Neural cell (in vitro differentiated cells): ENCODE results near the gene U2SURP. TPM values are rescaled to one million over a fixed set of nuclear protein-coding genes. Genes with fewer than 3 reads are reported as not detected.
A peak's percentile ranks its signal among the peaks of the same experiment; 100 is the strongest.

Experiments used
- H2AFZ ChIP-seq: fragments of 200-600, 300-800 bp; sonication (generic), shearing (Covaris generic); 2 replicates; pipeline ENCODE4 v1.6.0; 2014; ENCODE audit warnings: low read depth, mild to moderate bottlenecking, antibody characterized with exemption, low read length, moderate library complexity
- H3F3A ChIP-seq: fragments of 200-600 bp; shearing (Covaris generic); 2 replicates; pipeline ENCODE4 v1.6.1; 2016; ENCODE audit warnings: mild to moderate bottlenecking, moderate library complexity, mixed read lengths, antibody characterized with exemption, low read length; ENCODE audit not compliant: insufficient read depth, poor library complexity, severe bottlenecking
- H3K27ac ChIP-seq: fragments of 200-600, 300-800 bp; sonication (generic), shearing (Covaris generic); 2 replicates; pipeline ENCODE4 v1.5.1; 2014; ENCODE audit warnings: mild to moderate bottlenecking, low read length, moderate library complexity
- H3K27me3 ChIP-seq: fragments of 300-800, 200-600 bp; sonication (generic), shearing (Covaris generic); 2 replicates; pipeline ENCODE4 v1.6.0; 2014; ENCODE audit warnings: mild to moderate bottlenecking, low read depth, low read length, moderate library complexity; ENCODE audit not compliant: insufficient read depth
- H3K36me3 ChIP-seq: fragments of 300-800, 200-600 bp; sonication (generic), shearing (Covaris generic); 2 replicates; pipeline ENCODE4 v1.5.1; 2014; ENCODE audit warnings: mild to moderate bottlenecking, antibody characterized with exemption, low read length, moderate library complexity; ENCODE audit not compliant: insufficient read depth
- H3K4me2 ChIP-seq: fragments of 300-800, 200-600 bp; sonication (generic), shearing (Covaris generic); 2 replicates; pipeline ENCODE4 v1.6.0; 2014; ENCODE audit warnings: mild to moderate bottlenecking, low read length
- H3K4me3 ChIP-seq: fragments of 300-800, 200-600 bp; sonication (generic), shearing (Covaris generic); 2 replicates; pipeline ENCODE4 v1.5.1; 2014; ENCODE audit warnings: mild to moderate bottlenecking, low read length, moderate library complexity
- H3K79me2 ChIP-seq: fragments of 200-600 bp; shearing (Covaris generic); replicated peaks from 2 replicates; pipeline ENCODE4 v1.6.0; 2014; ENCODE audit warnings: mild to moderate bottlenecking, low read length, moderate library complexity; ENCODE audit not compliant: insufficient read depth
- H3K9ac ChIP-seq: fragments of 300-800, 200-600 bp; sonication (generic), shearing (Covaris generic); 2 replicates; pipeline ENCODE4 v1.6.1; 2016; ENCODE audit warnings: mild to moderate bottlenecking, low read length, mixed read lengths
- H3K9me2 ChIP-seq: fragments of 200-600 bp; shearing (Covaris generic); 2 replicates; pipeline ENCODE4 v1.6.1; 2016; ENCODE audit warnings: mild to moderate bottlenecking, low read length, mixed read lengths; ENCODE audit not compliant: insufficient read depth
- H3K9me3 ChIP-seq: fragments of 200-600, 300-800 bp; sonication (generic), shearing (Covaris generic); 2 replicates; pipeline ENCODE4 v1.6.1; 2016; ENCODE audit warnings: mild to moderate bottlenecking, mixed run types, low read length, moderate library complexity, mixed read lengths
- H4K20me1 ChIP-seq: fragments of 200-600 bp; shearing (Covaris generic); 2 replicates; pipeline ENCODE4 v1.6.1; 2016; ENCODE audit warnings: mild to moderate bottlenecking, mixed run types; ENCODE audit not compliant: insufficient read depth
- CTCF ChIP-seq: fragments of 450-650 bp; IDR thresholded peaks from 2 replicates; pipeline ENCODE4 v1.5.1; 2014; ENCODE audit warnings: antibody characterized with exemption, mild to moderate bottlenecking, moderate library complexity; ENCODE audit not compliant: poor library complexity, severe bottlenecking
- EP300 ChIP-seq: fragments of 450-650 bp; conservative IDR thresholded peaks from 2 replicates; pipeline ENCODE4 v1.6.1; 2014; ENCODE audit warnings: antibody characterized with exemption, mild to moderate bottlenecking, moderate library complexity; ENCODE audit not compliant: poor library complexity, severe bottlenecking
- EZH2 ChIP-seq: fragments of 200-600, 300-800 bp; shearing (Covaris generic), sonication (generic); IDR thresholded peaks from 2 replicates; pipeline ENCODE4 v1.6.1; 2014; ENCODE audit warnings: antibody characterized with exemption, low read length, borderline replicate concordance, mild to moderate bottlenecking; ENCODE audit not compliant: insufficient read depth, poor library complexity, severe bottlenecking
- MXI1 ChIP-seq: fragments of 450-650 bp; conservative IDR thresholded peaks from 2 replicates; pipeline ENCODE4 v1.6.1; 2014; ENCODE audit warnings: antibody characterized with exemption, mild to moderate bottlenecking; ENCODE audit not compliant: poor library complexity, severe bottlenecking
- POLR2AphosphoS5 ChIP-seq: IDR thresholded peaks from 2 replicates; pipeline ENCODE4 v1.6.1; 2012
- RAD21 ChIP-seq: fragments of 450-650 bp; conservative IDR thresholded peaks from 2 replicates; pipeline ENCODE4 v1.6.1; 2014; ENCODE audit warnings: antibody characterized with exemption, mild to moderate bottlenecking, moderate library complexity
- SMC3 ChIP-seq: fragments of 450-650 bp; conservative IDR thresholded peaks from 2 replicates; pipeline ENCODE4 v1.6.1; 2014; ENCODE audit warnings: antibody characterized with exemption, mild to moderate bottlenecking, moderate library complexity; ENCODE audit not compliant: poor library complexity
- TAF1 ChIP-seq: IDR thresholded peaks from 2 replicates; pipeline ENCODE4 v1.6.1; 2012; ENCODE audit warnings: low read depth
- polyA plus RNA-seq: library from polyadenylated mRNA; depleted of rRNA; stranded (reverse); fragments of >200 nt; gene quantifications from 2 replicates; pipeline ENCODE4 v1.2.3, GENCODE V29; 2014
- TF ChIP-seq, protein P1 (sequence below): IDR thresholded peaks from 2 replicates; pipeline ENCODE4 v1.6.1; 2012; ENCODE audit warnings: borderline replicate concordance

The U2SURP gene
- polyA plus RNA-seq, 1 donor from 2014 or later = 159 TPM

DNA sequence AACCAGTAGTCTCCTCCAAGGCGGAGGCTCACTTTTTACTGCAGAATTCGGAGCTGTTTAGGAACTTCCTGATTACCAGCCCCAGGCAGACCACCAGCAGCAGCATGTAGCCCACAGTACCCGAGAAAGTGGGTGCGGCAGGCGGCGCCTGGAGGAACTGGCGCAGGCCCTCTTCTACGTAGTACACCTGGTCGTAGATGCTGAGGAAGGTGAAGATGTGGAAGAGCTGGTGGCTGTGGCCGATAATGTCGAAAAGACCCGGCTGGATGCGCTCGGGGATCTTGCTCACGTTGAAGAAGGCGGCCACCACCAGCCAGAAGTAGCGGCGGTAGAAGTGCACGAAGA lies 39.2 kb upstream of the U2SURP start:
- Histone ChIP-seq H3K27me3 (no peaks in the 10 kb centered on the region), H3F3A (no peaks in the 10 kb centered on the region), H3K9me3 (no peaks in the 10 kb centered on the region), H3K4me3 (peak overlapping the region; percentile 86), H2AFZ (no peak overlapping the region), H3K79me2 (no peaks in the 10 kb centered on the region), H3K27ac (no peak overlapping the region), H3K9ac (no peak overlapping the region), H4K20me1 (no peaks in the 10 kb centered on the region), H3K9me2 (no peaks in the 10 kb centered on the region), H3K4me2 (no peak overlapping the region), H3K36me3 (no peaks in the 10 kb centered on the region)
- TF ChIP-seq CTCF (no peak), EP300 (no peak), POLR2AphosphoS5 (no peak), SMC3 (no peak), TAF1 (no peak), RAD21 (no peak), MXI1 (no peak), EZH2 (no peak)
- TF ChIP-seq, protein P1, sequence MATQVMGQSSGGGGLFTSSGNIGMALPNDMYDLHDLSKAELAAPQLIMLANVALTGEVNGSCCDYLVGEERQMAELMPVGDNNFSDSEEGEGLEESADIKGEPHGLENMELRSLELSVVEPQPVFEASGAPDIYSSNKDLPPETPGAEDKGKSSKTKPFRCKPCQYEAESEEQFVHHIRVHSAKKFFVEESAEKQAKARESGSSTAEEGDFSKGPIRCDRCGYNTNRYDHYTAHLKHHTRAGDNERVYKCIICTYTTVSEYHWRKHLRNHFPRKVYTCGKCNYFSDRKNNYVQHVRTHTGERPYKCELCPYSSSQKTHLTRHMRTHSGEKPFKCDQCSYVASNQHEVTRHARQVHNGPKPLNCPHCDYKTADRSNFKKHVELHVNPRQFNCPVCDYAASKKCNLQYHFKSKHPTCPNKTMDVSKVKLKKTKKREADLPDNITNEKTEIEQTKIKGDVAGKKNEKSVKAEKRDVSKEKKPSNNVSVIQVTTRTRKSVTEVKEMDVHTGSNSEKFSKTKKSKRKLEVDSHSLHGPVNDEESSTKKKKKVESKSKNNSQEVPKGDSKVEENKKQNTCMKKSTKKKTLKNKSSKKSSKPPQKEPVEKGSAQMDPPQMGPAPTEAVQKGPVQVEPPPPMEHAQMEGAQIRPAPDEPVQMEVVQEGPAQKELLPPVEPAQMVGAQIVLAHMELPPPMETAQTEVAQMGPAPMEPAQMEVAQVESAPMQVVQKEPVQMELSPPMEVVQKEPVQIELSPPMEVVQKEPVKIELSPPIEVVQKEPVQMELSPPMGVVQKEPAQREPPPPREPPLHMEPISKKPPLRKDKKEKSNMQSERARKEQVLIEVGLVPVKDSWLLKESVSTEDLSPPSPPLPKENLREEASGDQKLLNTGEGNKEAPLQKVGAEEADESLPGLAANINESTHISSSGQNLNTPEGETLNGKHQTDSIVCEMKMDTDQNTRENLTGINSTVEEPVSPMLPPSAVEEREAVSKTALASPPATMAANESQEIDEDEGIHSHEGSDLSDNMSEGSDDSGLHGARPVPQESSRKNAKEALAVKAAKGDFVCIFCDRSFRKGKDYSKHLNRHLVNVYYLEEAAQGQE = no peak

DNA sequence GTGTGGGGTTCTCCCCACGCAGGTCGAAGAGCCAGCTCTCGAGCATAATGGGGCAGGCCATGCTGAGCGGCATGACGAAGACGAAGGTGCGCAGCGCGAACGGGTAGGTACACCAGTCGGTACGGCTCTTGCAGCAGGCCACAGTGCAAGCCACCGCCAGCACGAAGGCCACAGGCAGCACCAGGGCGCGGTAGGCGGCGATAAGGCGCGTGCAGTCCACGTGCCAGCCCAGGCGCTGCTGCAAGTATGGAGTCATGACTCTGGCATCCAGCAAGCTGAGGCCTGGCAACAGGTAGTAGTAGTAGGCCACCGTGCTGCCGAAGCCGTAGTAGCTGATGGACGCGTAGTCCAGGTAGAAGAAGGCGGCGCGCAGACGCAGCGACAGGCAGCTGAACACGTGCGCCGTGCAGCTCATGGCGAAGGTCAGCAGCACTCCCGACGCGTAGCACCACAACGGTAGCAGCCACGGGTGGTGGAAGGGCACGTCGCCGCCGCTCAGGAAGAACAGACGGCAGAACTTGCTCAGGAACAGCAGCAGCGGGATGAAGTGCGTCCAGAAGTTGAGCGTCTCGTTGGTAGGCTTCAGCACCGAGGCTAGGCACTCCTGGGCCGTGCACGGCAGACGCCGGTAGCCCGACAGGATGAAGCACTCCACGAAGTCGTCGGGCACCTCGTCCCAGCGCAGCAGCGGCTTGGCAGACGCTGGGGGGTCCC lies 38.7 kb upstream of the U2SURP start:
- Histone ChIP-seq H3K4me3 (peak overlapping the region; percentile 86), H3K4me2 (no peak overlapping the region)

More for the DNA sequence above, 38.7 kb upstream of the U2SURP start:
- Histone ChIP-seq H3K79me2 (no peaks in the 10 kb centered on the region), H3K9me2 (no peaks in the 10 kb centered on the region), H4K20me1 (no peaks in the 10 kb centered on the region), H3K27ac (no peak overlapping the region), H3K36me3 (no peaks in the 10 kb centered on the region), H2AFZ (peak overlapping the region; percentile 7), H3K27me3 (no peaks in the 10 kb centered on the region), H3K9me3 (no peaks in the 10 kb centered on the region), H3F3A (no peaks in the 10 kb centered on the region), H3K9ac (peak overlapping the region; percentile 78)
- TF ChIP-seq RAD21 = no peak
- TF ChIP-seq POLR2AphosphoS5 = no peak
- TF ChIP-seq SMC3 = no peak
- TF ChIP-seq TAF1 = no peak
- no peak for TF ChIP-seq CTCF
- no peak for TF ChIP-seq EP300
- TF ChIP-seq, protein P1 = no peak
